Neuronal stem cell (in vitro differentiated cells): ENCODE measurements around the gene MTMR3.

Experiments
- DNase-seq: peaks from one replicate; pipeline ENCODE4 v3.0.0-alpha.2; 2013; ENCODE audit warnings: low spot score
- H2AFZ ChIP-seq: one replicate; pipeline ENCODE4 v1.6.1; 2013; ENCODE audit warnings: mild to moderate bottlenecking, low read length, inconsistent platforms
- H2AK5ac ChIP-seq: 2 replicates; pipeline ENCODE4 v1.6.1; 2013; ENCODE audit warnings: low read depth, mild to moderate bottlenecking, inconsistent platforms, low read length, moderate library complexity, mixed read lengths
- H2BK120ac ChIP-seq: 2 replicates; pipeline ENCODE4 v1.6.1; 2013; ENCODE audit warnings: low read depth, mild to moderate bottlenecking, inconsistent platforms, low read length, moderate library complexity, mixed read lengths
- H2BK12ac ChIP-seq: one replicate; pipeline ENCODE4 v1.6.1; 2013; ENCODE audit warnings: low read length, inconsistent platforms
- H2BK15ac ChIP-seq: 2 replicates; pipeline ENCODE4 v1.6.1; 2013; ENCODE audit warnings: mild to moderate bottlenecking, low read length, inconsistent platforms, mixed read lengths
- H2BK5ac ChIP-seq: one replicate; pipeline ENCODE4 v1.6.1; 2013; ENCODE audit warnings: inconsistent platforms, mild to moderate bottlenecking, low read length, moderate library complexity
- H3K14ac ChIP-seq: one replicate; pipeline ENCODE4 v1.6.1; 2013; ENCODE audit warnings: low read length, inconsistent platforms
- H3K18ac ChIP-seq: 2 replicates; pipeline ENCODE4 v1.6.1; 2013; ENCODE audit warnings: low read length, inconsistent platforms
- H3K23ac ChIP-seq: 2 replicates; pipeline ENCODE4 v1.6.1; 2013; ENCODE audit warnings: low read depth, mild to moderate bottlenecking, mixed read lengths, low read length, inconsistent platforms; ENCODE audit not compliant: poor library complexity
- H3K27ac ChIP-seq: replicated peaks from 3 replicates; pipeline ENCODE4 v1.5.1; 2013; ENCODE audit warnings: low read length, inconsistent platforms
- H3K27me3 ChIP-seq, 3 experiments: 2 replicates each; pipeline ENCODE4 v1.6.1; 2013; ENCODE audit warnings: low read length in 3 of 3, mild to moderate bottlenecking in 2 of 3, inconsistent platforms in 1 of 3, low read depth in 1 of 3, mixed read lengths in 1 of 3, moderate library complexity in 1 of 3; ENCODE audit not compliant: control insufficient read depth in 3 of 3, insufficient read depth in 3 of 3
- H3K36me3 ChIP-seq, 2 donors: replicated peaks in 1 of 2; 2 replicates each; pipeline ENCODE4 v1.6.1; 2013; ENCODE audit warnings: low read length in 2 of 2; ENCODE audit not compliant: control insufficient read depth in 2 of 2, insufficient read depth in 2 of 2
- H3K4ac ChIP-seq: 2 replicates; pipeline ENCODE4 v1.6.1; 2013; ENCODE audit warnings: inconsistent platforms, mild to moderate bottlenecking, low read length, moderate library complexity
- H3K4me1 ChIP-seq, 2 donors: 1 replicate in 1 of 2; 2 replicates in 1 of 2; pipeline ENCODE4 v1.6.1; 2013; ENCODE audit warnings: low read length in 2 of 2, low read depth in 1 of 2; ENCODE audit not compliant: control insufficient read depth in 2 of 2, insufficient read depth in 1 of 2
- H3K4me2 ChIP-seq: one replicate; pipeline ENCODE4 v1.6.1; 2013; ENCODE audit warnings: mild to moderate bottlenecking, low read length, inconsistent platforms; ENCODE audit not compliant: insufficient read depth, poor library complexity, severe bottlenecking
- H3K4me3 ChIP-seq, 2 donors: 2 replicates each; pipeline ENCODE4 v1.5.1; 2013; ENCODE audit warnings: low read length in 2 of 2, mild to moderate bottlenecking in 2 of 2, inconsistent platforms in 1 of 2, moderate library complexity in 1 of 2
- H3K79me1 ChIP-seq: one replicate; pipeline ENCODE4 v1.6.1; 2013; ENCODE audit warnings: low read depth, mild to moderate bottlenecking, inconsistent platforms, low read length, moderate library complexity
- H3K9ac ChIP-seq: one replicate; pipeline ENCODE4 v1.6.1; 2013; ENCODE audit warnings: mild to moderate bottlenecking, low read depth, low read length, inconsistent platforms; ENCODE audit not compliant: poor library complexity
- H3K9me3 ChIP-seq, 2 donors: replicated peaks in 1 of 2; 2 replicates each; pipeline versions ENCODE3 to v1.6.1; 2013; ENCODE audit warnings: low read length in 2 of 2, mild to moderate bottlenecking in 2 of 2, inconsistent platforms in 1 of 2, low read depth in 1 of 2, mixed read lengths in 1 of 2, moderate library complexity in 1 of 2; ENCODE audit not compliant: control insufficient read depth in 2 of 2, insufficient read depth in 1 of 2
- H4K8ac ChIP-seq: one replicate; pipeline ENCODE4 v1.6.1; 2013; ENCODE audit warnings: low read depth, mild to moderate bottlenecking, inconsistent platforms, low read length, moderate library complexity
- H4K91ac ChIP-seq: one replicate; pipeline ENCODE4 v1.6.1; 2013; ENCODE audit warnings: low read length, low read depth, mild to moderate bottlenecking, inconsistent platforms; ENCODE audit not compliant: poor library complexity
- WGBS, 2 donors: extraction: QIAGEN DNeasy Blood & Tissue Kit; methylation state at CpG; one replicate each; pipeline ENCODE4 v1.1.7; 2013; ENCODE audit warnings: missing lambda C conversion rate in 2 of 2, mixed read lengths in 1 of 2; ENCODE audit not compliant: insufficient read length in 2 of 2, insufficient replicate concordance in 1 of 2; ENCODE audit errors: extremely low coverage in 2 of 2; 5-methylcytosine and 5-hydroxymethylcytosine counted together

Gene MTMR3

DNA sequence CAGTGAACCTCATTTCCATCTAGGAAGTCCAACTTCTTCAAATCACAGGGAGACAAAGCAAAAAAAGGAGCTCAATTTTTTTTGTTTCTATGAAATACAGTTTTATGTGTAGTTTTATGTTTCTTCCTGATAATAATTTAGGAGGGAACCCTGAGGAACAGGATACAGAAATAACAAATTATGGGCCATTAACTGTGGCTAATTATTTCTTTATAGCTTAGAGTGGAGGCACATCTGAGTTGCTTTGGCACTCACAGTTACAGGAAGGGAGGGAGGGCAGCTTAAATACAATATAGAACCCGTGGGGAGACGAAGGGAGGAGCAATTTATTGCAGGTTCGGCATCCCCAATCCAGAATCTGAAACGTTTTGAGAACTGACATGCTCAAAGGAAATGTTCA lies 160.2 kb downstream of the MTMR3 start:
- no peak overlapping the region for H2AK5ac ChIP-seq
- H2BK120ac ChIP-seq: no peak overlapping the region
- no peaks in the 10 kb centered on the region for H3K27me3 ChIP-seq
- H3K4me2 ChIP-seq: no peak overlapping the region
- no peak overlapping the region for H3K18ac ChIP-seq
- no peak for DNase-seq
- no peak overlapping the region for H4K8ac ChIP-seq
- H3K23ac ChIP-seq: no peak overlapping the region
- H3K4me1 ChIP-seq: peaks cover 0 to 20% of the 10 kb centered on the region in 2 donors
- no peak overlapping the region for H4K91ac ChIP-seq
- no peak overlapping the region for H3K14ac ChIP-seq
- H3K79me1 ChIP-seq: no peaks in the 10 kb centered on the region
- H3K27ac ChIP-seq: no peak overlapping the region
- no peak overlapping the region for H2BK15ac ChIP-seq
- H2BK12ac ChIP-seq: no peak overlapping the region
- no peak overlapping the region for H2BK5ac ChIP-seq
- WGBS, 2 donors: no CpG with 5 or more reads among the region's 4 CpGs
- H3K4ac ChIP-seq: no peak overlapping the region
- no peak overlapping the region for H3K4me3 ChIP-seq
- peaks cover 2 to 5% of the 10 kb centered on the region in 2 donors for H3K9me3 ChIP-seq
- H2AFZ ChIP-seq: no peak overlapping the region
- H3K36me3 ChIP-seq: no peaks in the 10 kb centered on the region
- no peak overlapping the region for H3K9ac ChIP-seq

DNA sequence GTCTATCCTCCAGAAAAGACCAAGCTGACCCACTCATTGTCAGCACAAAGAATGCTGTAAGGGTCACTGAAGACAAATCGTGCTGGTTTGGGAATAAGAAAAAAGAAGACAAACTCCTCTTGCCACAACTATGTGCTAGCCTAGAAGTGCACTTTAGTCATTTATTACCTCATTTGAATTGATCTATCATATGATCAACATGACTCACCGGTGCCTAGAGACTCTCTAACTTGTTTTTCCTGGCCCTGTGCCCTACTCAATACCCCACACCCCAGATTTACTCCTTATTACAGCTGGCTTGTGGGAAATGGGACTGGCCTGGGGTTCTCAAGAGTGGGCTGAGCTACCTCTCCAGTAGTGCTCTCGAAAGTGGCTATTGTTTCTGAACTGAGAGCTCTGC lies 161.4 kb downstream of the MTMR3 start:
- Histone ChIP-seq H2BK120ac (no peak overlapping the region), H2AK5ac (no peak overlapping the region), H3K36me3 (no peaks in the 10 kb centered on the region), H2BK15ac (no peak overlapping the region), H3K79me1 (no peaks in the 10 kb centered on the region), H3K9me3 (peaks cover 2 to 5% of the 10 kb centered on the region in 2 donors), H3K4me1 (peaks cover 0 to 23% of the 10 kb centered on the region in 2 donors), H3K23ac (no peak overlapping the region), H2BK12ac (no peak overlapping the region), H3K4me2 (no peak overlapping the region), H3K27ac (no peak overlapping the region), H4K8ac (no peak overlapping the region), H3K14ac (no peak overlapping the region), H4K91ac (no peak overlapping the region), H3K4me3 (no peak overlapping the region), H2BK5ac (no peak overlapping the region), H3K4ac (no peak overlapping the region), H3K27me3 (no peaks in the 10 kb centered on the region), H2AFZ (no peak overlapping the region), H3K9ac (no peak overlapping the region), H3K18ac (no peak overlapping the region)
- WGBS, 2 donors: no CpG with 5 or more reads among the region's 3 CpGs
- no peak for DNase-seq

DNA sequence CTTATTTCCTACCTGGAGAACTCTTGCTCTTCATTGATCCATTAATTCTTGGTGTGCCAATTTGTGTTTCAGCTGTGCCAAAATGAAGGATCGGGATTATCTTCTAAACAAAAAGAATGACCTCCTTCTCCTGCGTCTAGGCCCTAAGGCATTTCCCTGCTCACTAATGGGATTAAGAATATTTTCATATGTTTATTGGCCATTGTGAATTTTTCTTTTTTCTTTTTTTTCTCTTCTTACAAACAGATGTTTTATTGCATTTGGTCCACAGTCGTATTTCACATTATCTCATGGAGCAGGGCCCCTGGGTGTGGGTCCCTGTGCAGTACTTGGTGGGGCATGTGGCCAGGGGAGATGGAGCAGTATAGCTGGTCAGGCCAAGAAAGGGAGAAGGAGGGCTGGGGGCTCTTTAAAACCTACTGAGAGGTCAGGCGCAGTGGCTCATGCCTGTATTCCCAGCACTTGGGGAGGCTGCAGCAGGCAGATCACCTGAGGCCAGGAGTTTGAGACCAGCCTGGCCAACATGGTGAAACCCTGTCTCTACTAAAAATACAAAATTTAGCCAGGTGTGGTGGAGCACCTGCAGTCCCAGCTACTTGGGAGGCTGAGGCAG lies 162.0 kb downstream of the MTMR3 start:
- H3K9ac ChIP-seq: no peak overlapping the region
- DNase-seq: no peak
- no peaks in the 10 kb centered on the region for H3K27me3 ChIP-seq
- H3K4me1 ChIP-seq: peaks cover 0 to 23% of the 10 kb centered on the region in 2 donors
- no peak overlapping the region for H2BK12ac ChIP-seq
- no peak overlapping the region for H3K4me3 ChIP-seq
- H3K27ac ChIP-seq: no peak overlapping the region
- H2BK15ac ChIP-seq: no peak overlapping the region
- no peaks in the 10 kb centered on the region for H3K79me1 ChIP-seq
- H3K14ac ChIP-seq: no peak overlapping the region
- H3K4ac ChIP-seq: no peak overlapping the region
- H2BK5ac ChIP-seq: no peak overlapping the region
- no peak overlapping the region for H4K91ac ChIP-seq
- H3K4me2 ChIP-seq: no peak overlapping the region
- no peak overlapping the region for H3K18ac ChIP-seq
- no peak overlapping the region for H3K23ac ChIP-seq
- H2AFZ ChIP-seq: no peak overlapping the region
- H3K9me3 ChIP-seq: peaks cover 2 to 5% of the 10 kb centered on the region in 2 donors
- WGBS, 2 donors: no CpG with 5 or more reads among the region's 4 CpGs
- no peak overlapping the region for H2AK5ac ChIP-seq
- no peaks in the 10 kb centered on the region for H3K36me3 ChIP-seq
- no peak overlapping the region for H2BK120ac ChIP-seq
- no peak overlapping the region for H4K8ac ChIP-seq

DNA sequence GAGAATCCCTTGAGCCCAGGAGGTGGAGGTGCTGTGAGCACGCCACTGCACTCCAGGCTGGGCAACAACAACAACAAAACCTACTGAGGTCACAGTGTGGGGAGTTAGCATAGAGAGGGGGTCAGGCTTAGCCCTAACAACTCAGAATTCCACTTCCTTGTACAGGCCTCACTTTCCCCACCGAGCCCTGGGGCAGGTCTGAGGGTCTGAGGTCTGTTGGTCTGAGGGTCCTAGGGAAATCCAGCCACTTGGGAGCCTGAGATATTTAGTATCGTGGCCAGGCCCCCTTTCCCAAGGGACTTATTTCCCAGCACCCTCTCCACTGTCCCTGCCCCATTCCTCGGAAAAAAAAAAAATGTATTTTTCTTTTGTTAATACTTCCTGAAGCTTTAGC lies 162.5 kb downstream of the MTMR3 start:
- Histone ChIP-seq H3K27me3 (no peaks in the 10 kb centered on the region), H3K9ac (no peak overlapping the region)

More for the DNA sequence above, 162.5 kb downstream of the MTMR3 start:
- H3K18ac ChIP-seq: no peak overlapping the region
- no peak overlapping the region for H3K4ac ChIP-seq
- no CpG with 5 or more reads among the region's 4 CpGs for WGBS, 2 donors
- H2BK12ac ChIP-seq: no peak overlapping the region
- no peak overlapping the region for H2AK5ac ChIP-seq
- no peak overlapping the region for H2BK15ac ChIP-seq
- no peak overlapping the region for H2AFZ ChIP-seq
- no peak overlapping the region for H4K91ac ChIP-seq
- peaks cover 2 to 5% of the 10 kb centered on the region in 2 donors for H3K9me3 ChIP-seq
- no peaks in the 10 kb centered on the region for H3K79me1 ChIP-seq
- no peak overlapping the region for H2BK120ac ChIP-seq
- no peak overlapping the region for H3K14ac ChIP-seq
- H3K4me3 ChIP-seq: no peak overlapping the region
- H3K4me1 ChIP-seq: peaks cover 0 to 23% of the 10 kb centered on the region in 2 donors
- H4K8ac ChIP-seq: no peak overlapping the region
- no peaks in the 10 kb centered on the region for H3K36me3 ChIP-seq
- no peak overlapping the region for H3K27ac ChIP-seq
- DNase-seq: no peak
- H3K23ac ChIP-seq: no peak overlapping the region
- no peak overlapping the region for H3K4me2 ChIP-seq
- no peak overlapping the region for H2BK5ac ChIP-seq
